Neural cell (in vitro differentiated cells): ENCODE data around the gene BTG2. TPM values are rescaled to one million over a fixed set of nuclear protein-coding genes. Genes with fewer than 3 reads are reported as not detected.

Experiments used
- H2AFZ ChIP-seq: fragments of 200-600, 300-800 bp; sonication (generic), shearing (Covaris generic); 2 replicates; pipeline ENCODE4 v1.6.0; 2014; ENCODE audit warnings: low read depth, mild to moderate bottlenecking, antibody characterized with exemption, low read length, moderate library complexity
- H3F3A ChIP-seq: fragments of 200-600 bp; shearing (Covaris generic); 2 replicates; pipeline ENCODE4 v1.6.1; 2016; ENCODE audit warnings: mild to moderate bottlenecking, moderate library complexity, mixed read lengths, antibody characterized with exemption, low read length; ENCODE audit not compliant: insufficient read depth, poor library complexity, severe bottlenecking
- H3K27ac ChIP-seq: fragments of 200-600, 300-800 bp; sonication (generic), shearing (Covaris generic); 2 replicates; pipeline ENCODE4 v1.5.1; 2014; ENCODE audit warnings: mild to moderate bottlenecking, low read length, moderate library complexity
- H3K27me3 ChIP-seq: fragments of 300-800, 200-600 bp; sonication (generic), shearing (Covaris generic); 2 replicates; pipeline ENCODE4 v1.6.0; 2014; ENCODE audit warnings: mild to moderate bottlenecking, low read depth, low read length, moderate library complexity; ENCODE audit not compliant: insufficient read depth
- H3K36me3 ChIP-seq: fragments of 300-800, 200-600 bp; sonication (generic), shearing (Covaris generic); 2 replicates; pipeline ENCODE4 v1.5.1; 2014; ENCODE audit warnings: mild to moderate bottlenecking, antibody characterized with exemption, low read length, moderate library complexity; ENCODE audit not compliant: insufficient read depth
- H3K4me2 ChIP-seq: fragments of 300-800, 200-600 bp; sonication (generic), shearing (Covaris generic); 2 replicates; pipeline ENCODE4 v1.6.0; 2014; ENCODE audit warnings: mild to moderate bottlenecking, low read length
- H3K4me3 ChIP-seq: fragments of 300-800, 200-600 bp; sonication (generic), shearing (Covaris generic); 2 replicates; pipeline ENCODE4 v1.5.1; 2014; ENCODE audit warnings: mild to moderate bottlenecking, low read length, moderate library complexity
- H3K79me2 ChIP-seq: fragments of 200-600 bp; shearing (Covaris generic); replicated peaks from 2 replicates; pipeline ENCODE4 v1.6.0; 2014; ENCODE audit warnings: mild to moderate bottlenecking, low read length, moderate library complexity; ENCODE audit not compliant: insufficient read depth
- H3K9ac ChIP-seq: fragments of 300-800, 200-600 bp; sonication (generic), shearing (Covaris generic); 2 replicates; pipeline ENCODE4 v1.6.1; 2016; ENCODE audit warnings: mild to moderate bottlenecking, low read length, mixed read lengths
- H3K9me2 ChIP-seq: fragments of 200-600 bp; shearing (Covaris generic); 2 replicates; pipeline ENCODE4 v1.6.1; 2016; ENCODE audit warnings: mild to moderate bottlenecking, low read length, mixed read lengths; ENCODE audit not compliant: insufficient read depth
- H3K9me3 ChIP-seq: fragments of 200-600, 300-800 bp; sonication (generic), shearing (Covaris generic); 2 replicates; pipeline ENCODE4 v1.6.1; 2016; ENCODE audit warnings: mild to moderate bottlenecking, mixed run types, low read length, moderate library complexity, mixed read lengths
- H4K20me1 ChIP-seq: fragments of 200-600 bp; shearing (Covaris generic); 2 replicates; pipeline ENCODE4 v1.6.1; 2016; ENCODE audit warnings: mild to moderate bottlenecking, mixed run types; ENCODE audit not compliant: insufficient read depth
- CTCF ChIP-seq: fragments of 450-650 bp; IDR thresholded peaks from 2 replicates; pipeline ENCODE4 v1.5.1; 2014; ENCODE audit warnings: antibody characterized with exemption, mild to moderate bottlenecking, moderate library complexity; ENCODE audit not compliant: poor library complexity, severe bottlenecking
- EP300 ChIP-seq: fragments of 450-650 bp; conservative IDR thresholded peaks from 2 replicates; pipeline ENCODE4 v1.6.1; 2014; ENCODE audit warnings: antibody characterized with exemption, mild to moderate bottlenecking, moderate library complexity; ENCODE audit not compliant: poor library complexity, severe bottlenecking
- EZH2 ChIP-seq: fragments of 200-600, 300-800 bp; shearing (Covaris generic), sonication (generic); IDR thresholded peaks from 2 replicates; pipeline ENCODE4 v1.6.1; 2014; ENCODE audit warnings: antibody characterized with exemption, low read length, borderline replicate concordance, mild to moderate bottlenecking; ENCODE audit not compliant: insufficient read depth, poor library complexity, severe bottlenecking
- MXI1 ChIP-seq: fragments of 450-650 bp; conservative IDR thresholded peaks from 2 replicates; pipeline ENCODE4 v1.6.1; 2014; ENCODE audit warnings: antibody characterized with exemption, mild to moderate bottlenecking; ENCODE audit not compliant: poor library complexity, severe bottlenecking
- POLR2AphosphoS5 ChIP-seq: IDR thresholded peaks from 2 replicates; pipeline ENCODE4 v1.6.1; 2012
- RAD21 ChIP-seq: fragments of 450-650 bp; conservative IDR thresholded peaks from 2 replicates; pipeline ENCODE4 v1.6.1; 2014; ENCODE audit warnings: antibody characterized with exemption, mild to moderate bottlenecking, moderate library complexity
- REST ChIP-seq: IDR thresholded peaks from 2 replicates; pipeline ENCODE4 v1.6.1; 2012; ENCODE audit warnings: borderline replicate concordance
- SMC3 ChIP-seq: fragments of 450-650 bp; conservative IDR thresholded peaks from 2 replicates; pipeline ENCODE4 v1.6.1; 2014; ENCODE audit warnings: antibody characterized with exemption, mild to moderate bottlenecking, moderate library complexity; ENCODE audit not compliant: poor library complexity
- TAF1 ChIP-seq: IDR thresholded peaks from 2 replicates; pipeline ENCODE4 v1.6.1; 2012; ENCODE audit warnings: low read depth
- polyA plus RNA-seq: library from polyadenylated mRNA; depleted of rRNA; stranded (reverse); fragments of >200 nt; gene quantifications from 2 replicates; pipeline ENCODE4 v1.2.3, GENCODE V29; 2014

Gene BTG2
- polyA plus RNA-seq, 1 donor from 2014 or later: 4.1 TPM

GRCh38 chr1:203281851-203282661 is 23.3 kb upstream of the BTG2 start:
- Histone ChIP-seq H3K27me3 (no peaks in the 10 kb centered on the region), H3K36me3 (no peaks in the 10 kb centered on the region), H3K27ac (no peak overlapping the region), H2AFZ (no peak overlapping the region), H4K20me1 (no peaks in the 10 kb centered on the region), H3K9me3 (no peaks in the 10 kb centered on the region), H3K4me3 (no peak overlapping the region), H3K9ac (no peak overlapping the region), H3K4me2 (no peak overlapping the region), H3F3A (no peaks in the 10 kb centered on the region), H3K79me2 (no peaks in the 10 kb centered on the region), H3K9me2 (no peaks in the 10 kb centered on the region)
- TF ChIP-seq TAF1: no peak
- TF ChIP-seq RAD21: no peak
- no peak for TF ChIP-seq POLR2AphosphoS5
- TF ChIP-seq SMC3: no peak
- TF ChIP-seq CTCF: no peak
- no peak for TF ChIP-seq EP300
- TF ChIP-seq REST: no peak
- no peak for TF ChIP-seq MXI1

GRCh38 chr1:203282720-203283542 is 22.4 kb upstream of the BTG2 start:
- Histone ChIP-seq H3K9me3 (no peaks in the 10 kb centered on the region), H3K27ac (no peak overlapping the region)

More at GRCh38 chr1:203282720-203283542, 22.4 kb upstream of the BTG2 start:
- Histone ChIP-seq H3K9me2 (no peaks in the 10 kb centered on the region), H3K4me3 (no peak overlapping the region), H3F3A (no peaks in the 10 kb centered on the region), H3K9ac (peak overlapping the region; percentile 26), H2AFZ (peak overlapping the region; percentile 8), H3K79me2 (no peaks in the 10 kb centered on the region), H3K27me3 (no peaks in the 10 kb centered on the region), H3K4me2 (no peak overlapping the region), H3K36me3 (no peaks in the 10 kb centered on the region), H4K20me1 (no peaks in the 10 kb centered on the region)
- no peak for TF ChIP-seq REST
- TF ChIP-seq RAD21: no peak
- TF ChIP-seq MXI1: no peak
- no peak for TF ChIP-seq TAF1
- no peak for TF ChIP-seq CTCF
- no peak for TF ChIP-seq SMC3
- no peak for TF ChIP-seq POLR2AphosphoS5
- TF ChIP-seq EZH2: no peak
- TF ChIP-seq EP300: no peak
